ENCODE data around the gene RETREG3. TPM values are rescaled to one million over a fixed set of nuclear protein-coding genes. Genes with fewer than 3 reads are reported as not detected.

RETREG3 gene
- total and polyA plus RNA-seq, 2 of the 13 experiments (the other 11 are each of a cell fraction or from before 2014, with no cell fraction given) = 47.0 to 55.8 TPM

DNA sequence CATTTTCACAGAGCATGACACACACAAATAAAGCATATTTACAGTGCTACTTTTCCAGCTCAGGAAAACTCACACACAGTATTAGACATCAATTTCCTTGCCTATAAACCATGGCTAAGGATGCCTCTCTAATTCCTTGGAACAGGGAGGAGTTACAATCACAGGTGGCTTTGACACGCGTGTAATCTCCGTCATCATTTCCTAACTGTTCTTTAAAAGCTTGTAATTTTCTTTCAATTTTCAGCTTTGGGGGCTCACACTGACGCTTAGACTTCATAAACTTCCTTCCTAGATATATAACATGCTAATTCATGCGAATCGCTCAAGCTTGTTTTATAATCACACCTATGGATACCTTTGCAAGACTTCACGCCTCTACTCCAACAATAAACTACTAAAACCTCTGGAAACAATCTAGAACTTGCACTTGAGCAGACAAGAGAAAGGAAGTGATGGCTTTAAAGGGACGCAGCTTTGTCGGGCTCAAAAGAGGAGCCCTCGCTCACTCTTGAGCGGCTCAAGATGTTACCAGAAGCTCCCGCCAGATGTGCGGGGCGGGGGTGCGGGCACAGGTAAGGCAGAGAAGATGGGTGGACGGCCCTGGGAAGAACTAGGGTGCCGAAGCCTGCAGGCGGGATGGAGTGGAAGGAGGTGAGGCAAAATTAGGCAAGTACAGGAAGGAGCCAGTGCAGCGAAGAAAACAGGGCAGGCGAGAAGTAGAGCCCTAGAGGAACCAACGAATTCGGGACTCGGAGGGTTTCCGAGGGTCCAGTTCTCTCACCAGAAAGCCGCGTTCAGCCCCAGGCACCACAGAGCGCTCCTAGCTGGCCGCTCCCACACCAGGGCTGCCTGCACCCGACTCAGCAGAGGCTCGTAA is 631 bp downstream of the RETREG3 start (continued):
- TF ChIP-seq, protein P1, sequence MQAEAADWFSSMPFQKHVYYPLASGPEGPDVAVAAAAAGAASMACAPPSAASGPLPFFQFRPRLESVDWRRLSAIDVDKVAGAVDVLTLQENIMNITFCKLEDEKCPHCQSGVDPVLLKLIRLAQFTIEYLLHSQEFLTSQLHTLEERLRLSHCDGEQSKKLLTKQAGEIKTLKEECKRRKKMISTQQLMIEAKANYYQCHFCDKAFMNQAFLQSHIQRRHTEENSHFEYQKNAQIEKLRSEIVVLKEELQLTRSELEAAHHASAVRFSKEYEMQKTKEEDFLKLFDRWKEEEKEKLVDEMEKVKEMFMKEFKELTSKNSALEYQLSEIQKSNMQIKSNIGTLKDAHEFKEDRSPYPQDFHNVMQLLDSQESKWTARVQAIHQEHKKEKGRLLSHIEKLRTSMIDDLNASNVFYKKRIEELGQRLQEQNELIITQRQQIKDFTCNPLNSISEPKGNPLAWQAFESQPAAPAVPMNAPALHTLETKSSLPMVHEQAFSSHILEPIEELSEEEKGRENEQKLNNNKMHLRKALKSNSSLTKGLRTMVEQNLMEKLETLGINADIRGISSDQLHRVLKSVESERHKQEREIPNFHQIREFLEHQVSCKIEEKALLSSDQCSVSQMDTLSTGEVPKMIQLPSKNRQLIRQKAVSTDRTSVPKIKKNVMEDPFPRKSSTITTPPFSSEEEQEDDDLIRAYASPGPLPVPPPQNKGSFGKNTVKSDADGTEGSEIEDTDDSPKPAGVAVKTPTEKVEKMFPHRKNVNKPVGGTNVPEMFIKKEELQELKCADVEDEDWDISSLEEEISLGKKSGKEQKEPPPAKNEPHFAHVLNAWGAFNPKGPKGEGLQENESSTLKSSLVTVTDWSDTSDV (CRISPR knock-in tag; IDR thresholded peaks at IDR 0.05) = no peak
- TF ChIP-seq ZFYVE20 (CRISPR knock-in tag; IDR thresholded peaks at IDR 0.05; ENCODE audit: borderline replicate concordance, low read depth) (no peak), THAP8 (CRISPR knock-in tag; IDR thresholded peaks at IDR 0.05; ENCODE audit: borderline replicate concordance) (0 out of 2 replicates have a peak, but pooled peaks have one; percentile 15), RXRB (CRISPR knock-in tag; IDR thresholded peaks at IDR 0.05; ENCODE audit: borderline replicate concordance) (no peak), SNAPC2 (CRISPR knock-in tag; IDR thresholded peaks at IDR 0.05) (0 out of 2 replicates have a peak, but pooled peaks have one; percentile 49), LCORL (IDR thresholded peaks at IDR 0.05) (no peak), LCORL (CRISPR knock-in tag; IDR thresholded peaks at IDR 0.05) (peak; percentile 51; the same call in 1 of the 2 replicates), ZFP37 (CRISPR knock-in tag; IDR thresholded peaks at IDR 0.05; ENCODE audit: borderline replicate concordance) (no peak), RBM22 (optimal IDR thresholded peaks at IDR 0.05; ENCODE audit: low read length) (no peak), MXI1 (IDR thresholded peaks at IDR 0.05; ENCODE audit: borderline replicate concordance, low read depth, low read length) (no peak), KAT7 (CRISPR knock-in tag; IDR thresholded peaks at IDR 0.05; ENCODE audit: borderline replicate concordance) (no peak), AGO1 (IDR thresholded peaks at IDR 0.05; ENCODE audit: low read depth, low read length, poor library complexity, severe bottlenecking) (no peak), ZNF317 (CRISPR knock-in tag; IDR thresholded peaks at IDR 0.05) (no peak), ZNF644 (CRISPR knock-in tag; IDR thresholded peaks at IDR 0.05; ENCODE audit: low read depth) (no peak), ZNF232 (CRISPR knock-in tag; IDR thresholded peaks at IDR 0.05; ENCODE audit: borderline replicate concordance) (peak; percentile 2; the same call in 1 of the 2 replicates), FOSL1 (CRISPR knock-in tag; IDR thresholded peaks at IDR 0.05; ENCODE audit: borderline replicate concordance) (no peak), ZEB1 (IDR thresholded peaks at IDR 0.05; ENCODE audit: insufficient replicate concordance, low read depth) (no peak), ZNF17 (CRISPR knock-in tag; IDR thresholded peaks at IDR 0.05) (no peak; the same call in 1 of the 2 replicates), ZNF557 (CRISPR knock-in tag; IDR thresholded peaks at IDR 0.05) (no peak)
- TF ChIP-seq, protein P2, sequence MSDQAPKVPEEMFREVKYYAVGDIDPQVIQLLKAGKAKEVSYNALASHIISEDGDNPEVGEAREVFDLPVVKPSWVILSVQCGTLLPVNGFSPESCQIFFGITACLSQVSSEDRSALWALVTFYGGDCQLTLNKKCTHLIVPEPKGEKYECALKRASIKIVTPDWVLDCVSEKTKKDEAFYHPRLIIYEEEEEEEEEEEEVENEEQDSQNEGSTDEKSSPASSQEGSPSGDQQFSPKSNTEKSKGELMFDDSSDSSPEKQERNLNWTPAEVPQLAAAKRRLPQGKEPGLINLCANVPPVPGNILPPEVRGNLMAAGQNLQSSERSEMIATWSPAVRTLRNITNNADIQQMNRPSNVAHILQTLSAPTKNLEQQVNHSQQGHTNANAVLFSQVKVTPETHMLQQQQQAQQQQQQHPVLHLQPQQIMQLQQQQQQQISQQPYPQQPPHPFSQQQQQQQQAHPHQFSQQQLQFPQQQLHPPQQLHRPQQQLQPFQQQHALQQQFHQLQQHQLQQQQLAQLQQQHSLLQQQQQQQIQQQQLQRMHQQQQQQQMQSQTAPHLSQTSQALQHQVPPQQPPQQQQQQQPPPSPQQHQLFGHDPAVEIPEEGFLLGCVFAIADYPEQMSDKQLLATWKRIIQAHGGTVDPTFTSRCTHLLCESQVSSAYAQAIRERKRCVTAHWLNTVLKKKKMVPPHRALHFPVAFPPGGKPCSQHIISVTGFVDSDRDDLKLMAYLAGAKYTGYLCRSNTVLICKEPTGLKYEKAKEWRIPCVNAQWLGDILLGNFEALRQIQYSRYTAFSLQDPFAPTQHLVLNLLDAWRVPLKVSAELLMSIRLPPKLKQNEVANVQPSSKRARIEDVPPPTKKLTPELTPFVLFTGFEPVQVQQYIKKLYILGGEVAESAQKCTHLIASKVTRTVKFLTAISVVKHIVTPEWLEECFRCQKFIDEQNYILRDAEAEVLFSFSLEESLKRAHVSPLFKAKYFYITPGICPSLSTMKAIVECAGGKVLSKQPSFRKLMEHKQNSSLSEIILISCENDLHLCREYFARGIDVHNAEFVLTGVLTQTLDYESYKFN (CRISPR knock-in tag; conservative IDR thresholded peaks at IDR 0.05) = no peak

Data from HepG2 (cell line).